Bone marrow (tissue), 2 donors: ENCODE data around the gene LYST.

Experiments
- DNase-seq, 2 donors: peaks; one replicate each; lab custom pipeline; 2025; lab: John Stamatoyannopoulos, UW

The LYST gene

DNA sequence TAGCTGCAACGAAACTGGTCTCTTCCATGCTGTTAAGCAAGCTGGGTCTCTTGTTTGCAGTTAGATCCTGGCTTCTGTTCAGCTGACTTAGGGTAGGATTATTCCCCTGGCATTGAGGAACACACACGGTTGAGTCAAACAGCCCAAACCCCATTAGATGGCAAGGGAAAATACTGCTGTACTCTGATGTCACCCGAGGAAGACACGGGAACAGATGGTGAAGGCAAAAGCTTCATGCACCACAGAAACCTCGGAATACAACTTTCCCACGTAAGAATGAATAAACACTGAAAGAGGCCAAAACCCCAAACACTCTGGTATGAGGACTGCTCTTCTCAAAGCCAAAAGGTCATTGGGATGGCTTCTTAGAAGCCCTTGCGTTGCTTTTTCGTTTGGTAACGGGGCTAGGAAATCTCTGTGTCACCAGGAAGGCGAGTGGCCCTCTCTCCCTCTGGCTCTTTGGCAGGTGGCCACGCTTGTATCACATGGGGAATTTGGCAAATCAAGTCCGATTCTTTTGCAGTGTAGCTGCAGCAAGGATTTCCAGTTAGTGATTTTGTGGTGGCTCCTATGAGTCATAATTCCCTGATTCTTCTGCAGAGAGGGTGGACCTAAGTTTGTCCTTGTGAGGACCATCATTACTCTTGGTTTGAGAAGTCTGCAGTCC is 16.7 kb upstream of the LYST start:
- DNase-seq, result peak in 1 of 2 donors; percentile 27

DNA sequence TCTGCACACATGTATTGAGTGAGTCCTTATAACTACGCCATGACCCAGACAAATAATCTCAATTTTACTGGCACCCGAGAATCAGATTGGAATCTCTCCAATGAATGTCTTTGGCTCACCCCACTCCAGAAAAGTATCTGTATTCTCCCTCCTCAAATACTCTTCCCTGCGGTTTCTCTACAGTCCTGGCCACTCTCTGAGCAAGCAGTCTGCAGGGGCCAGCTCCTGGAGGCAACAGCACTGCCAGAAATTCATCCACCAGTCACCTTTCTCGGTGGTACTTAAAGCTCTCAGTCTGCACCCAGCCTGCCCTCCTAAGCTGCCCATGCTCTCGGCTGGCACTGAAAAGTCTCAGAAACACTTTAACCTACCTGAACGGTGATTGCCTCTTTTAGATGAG is 16.1 kb upstream of the LYST start:
- no peak for DNase-seq

DNA sequence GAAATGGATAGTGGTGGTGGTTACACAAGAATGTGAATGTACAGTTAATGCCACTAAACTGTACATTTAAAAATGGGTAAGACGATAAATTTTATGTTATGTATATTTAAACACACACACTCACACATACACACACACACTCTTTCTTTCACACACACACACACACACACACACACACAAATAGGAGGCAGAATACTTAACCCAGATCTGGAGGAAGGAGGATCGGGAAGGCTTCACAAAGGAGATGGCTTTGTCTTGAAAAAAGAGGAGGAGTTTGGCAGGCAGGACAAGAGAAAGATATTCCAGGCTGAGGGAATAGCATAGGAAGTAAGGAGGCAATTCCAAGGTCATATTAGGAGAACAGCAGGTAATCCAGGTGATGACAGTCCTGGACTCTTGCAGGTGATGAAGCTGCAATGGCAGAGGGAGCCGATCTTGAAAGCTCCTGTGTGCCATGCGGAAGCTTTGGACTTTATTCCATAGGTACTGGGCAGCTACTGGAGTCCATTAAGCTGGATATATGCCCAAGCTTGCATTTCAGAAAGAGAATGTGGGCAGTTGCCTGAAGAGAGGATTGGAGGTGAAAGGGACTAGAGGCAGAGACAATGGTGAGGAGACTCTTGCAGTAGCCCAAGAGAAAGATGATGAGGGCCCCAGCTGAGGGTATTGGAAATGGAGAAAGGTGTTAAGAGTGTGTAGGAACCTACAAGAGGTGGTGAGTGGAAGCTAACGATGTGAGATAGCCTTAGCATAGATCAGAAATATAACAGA is 15.4 kb upstream of the LYST start:
- no peak for DNase-seq

DNA sequence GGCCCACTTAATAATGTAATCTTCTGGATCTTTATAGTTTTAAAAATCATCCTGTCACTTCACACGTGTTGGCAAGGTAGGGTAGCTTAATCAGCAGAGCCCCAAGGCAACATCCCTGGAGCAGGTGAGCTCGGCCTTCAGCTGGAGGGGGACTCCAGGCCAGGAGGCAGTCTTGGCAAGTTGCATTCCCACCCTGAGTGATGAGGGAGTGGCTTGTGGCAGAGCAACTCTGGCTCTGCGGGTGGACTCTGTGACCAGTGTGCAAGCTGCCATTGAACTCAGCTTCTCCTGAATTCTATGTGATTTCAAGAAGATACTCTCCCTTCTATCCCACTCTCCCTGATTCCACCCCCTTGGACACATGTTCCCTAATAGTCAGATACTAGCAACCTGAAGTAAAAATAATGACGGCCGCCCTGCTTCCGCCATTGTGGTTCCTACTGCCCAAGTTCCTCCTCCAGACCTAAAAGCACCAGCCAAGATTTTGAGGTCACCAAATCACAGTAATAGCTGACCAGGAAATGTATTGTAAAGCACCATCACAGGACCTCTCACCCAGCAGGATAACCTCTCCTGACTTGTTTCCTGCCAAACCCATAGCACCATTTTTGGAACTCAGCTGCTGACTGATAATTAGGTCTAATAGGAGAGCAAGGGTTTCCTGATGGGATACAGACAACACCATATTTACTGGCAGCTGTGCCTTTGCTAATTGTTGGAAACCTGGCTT is 11.5 kb upstream of the LYST start:
- no peak for DNase-seq

DNA sequence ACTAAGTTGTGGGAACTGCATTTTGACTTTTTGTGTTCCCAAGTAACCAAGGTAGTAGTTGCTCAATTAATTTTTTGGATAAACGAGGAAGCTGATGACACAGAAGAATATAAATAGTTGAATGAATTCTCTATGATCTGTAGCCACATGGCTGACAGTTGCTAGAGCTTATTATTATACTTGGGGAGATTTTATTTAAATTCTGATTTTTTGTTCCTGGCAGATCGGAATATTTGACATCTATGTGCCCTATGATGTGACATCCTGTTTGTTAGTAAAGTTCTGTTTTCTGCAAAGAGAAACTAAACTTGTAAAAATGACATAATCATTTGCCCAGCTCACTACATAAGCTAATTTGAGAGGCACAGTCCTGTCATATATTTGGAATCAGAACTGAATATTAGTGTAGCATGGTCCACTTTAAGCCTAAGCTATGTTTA is 9.7 kb upstream of the LYST start:
- DNase-seq, result no peak

DNA sequence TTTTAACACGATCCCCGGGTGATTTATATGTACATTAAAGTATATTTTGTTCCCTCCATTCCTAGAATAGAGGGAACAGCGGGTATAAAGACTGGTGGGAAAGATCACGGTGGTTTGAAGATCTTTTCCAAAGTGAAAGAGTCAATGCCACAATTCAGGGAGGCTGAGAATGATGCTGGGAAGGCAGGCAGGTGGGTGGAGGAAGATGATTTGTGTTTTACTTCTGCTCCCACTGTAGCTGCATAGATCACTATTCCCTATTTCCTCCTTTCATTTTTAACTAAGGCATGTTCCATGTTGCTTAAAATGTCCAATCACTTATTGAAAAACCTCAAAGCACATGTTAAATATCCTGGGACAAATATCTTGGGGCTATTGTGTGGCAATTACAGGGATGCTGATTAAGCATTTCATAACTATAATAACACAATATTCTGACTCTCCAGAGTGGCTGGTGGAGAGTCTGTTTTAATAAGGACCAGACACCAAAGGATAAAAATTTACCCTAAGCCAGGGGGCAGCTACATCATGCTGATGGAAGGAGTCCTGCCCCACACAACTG is 8.4 kb upstream of the LYST start:
- DNase-seq, result no peak

DNA sequence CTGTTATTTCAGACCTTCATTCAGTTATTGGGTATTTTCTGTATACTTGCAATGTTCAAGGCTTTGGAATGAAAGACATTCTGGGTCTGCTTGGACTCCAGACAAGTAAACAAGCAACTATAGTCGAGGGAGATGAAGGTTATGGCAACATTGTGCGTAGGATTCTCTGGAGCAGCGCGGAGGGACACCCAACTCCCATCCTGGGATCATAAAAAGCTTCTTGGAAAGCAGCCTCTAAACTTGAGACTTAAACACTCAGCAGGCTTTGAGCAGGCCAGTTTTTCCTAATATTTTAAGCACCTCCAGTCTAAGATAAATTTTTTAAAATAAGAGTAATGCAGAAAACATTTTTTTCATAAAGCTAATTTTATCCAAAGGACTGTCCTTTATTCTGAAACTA is 7.6 kb upstream of the LYST start:
- DNase-seq, result no peak

DNA sequence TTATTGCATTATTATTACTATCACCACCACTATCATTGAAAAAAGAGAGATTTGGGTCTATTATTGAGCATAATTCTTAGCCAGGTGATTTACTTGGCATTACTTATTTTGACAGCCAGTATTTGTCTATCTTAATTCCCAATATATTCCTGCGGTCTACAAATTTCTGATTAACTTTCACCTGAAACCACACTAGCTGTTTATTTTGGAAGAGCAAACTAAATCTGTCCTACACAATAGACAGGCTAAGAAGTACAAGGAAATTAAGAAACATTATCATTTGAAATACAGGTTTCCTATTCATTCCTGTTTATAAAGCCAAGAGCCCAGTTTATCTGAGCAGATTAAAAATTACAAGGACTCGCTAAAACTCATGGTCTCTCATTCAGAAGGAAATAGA is 6.9 kb upstream of the LYST start:
- no peak for DNase-seq

DNA sequence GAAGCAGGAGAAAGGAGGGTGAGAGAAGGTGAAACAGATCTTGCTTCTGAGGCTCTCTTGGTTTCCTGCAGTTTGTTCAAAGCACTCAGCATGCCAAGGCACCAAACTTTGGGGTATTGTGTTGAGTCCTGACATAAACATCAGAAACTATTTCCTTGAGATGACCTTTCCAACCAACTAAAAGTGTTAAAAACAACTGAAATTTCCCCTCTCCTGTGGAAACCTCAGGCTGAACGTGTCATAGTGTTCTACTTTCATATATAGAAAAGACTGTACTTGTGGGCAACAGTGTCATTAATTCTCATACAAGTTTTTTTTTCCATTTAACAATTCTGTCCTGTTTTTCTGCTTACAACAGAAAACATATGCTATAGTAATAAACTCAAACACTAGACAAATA is 6.3 kb upstream of the LYST start:
- no peak for DNase-seq

DNA sequence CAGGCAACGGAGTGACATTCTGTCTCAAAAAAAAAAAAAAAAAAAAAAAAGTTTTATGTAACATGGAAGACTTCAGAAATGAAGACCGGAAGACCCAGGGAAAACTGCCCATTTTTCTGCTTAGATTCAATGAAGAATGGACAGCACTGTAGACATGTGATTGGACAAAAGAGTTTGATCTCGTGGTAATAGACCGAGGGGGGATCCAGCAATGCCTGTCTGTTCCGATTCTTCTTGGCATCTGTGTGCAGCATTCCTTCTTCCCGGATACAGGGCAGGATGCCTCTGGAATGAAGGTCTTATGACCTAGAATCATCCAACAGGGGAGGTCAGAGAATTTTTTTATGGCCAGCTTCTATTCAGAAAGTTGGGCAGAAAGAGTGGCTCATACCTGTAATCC is 5.6 kb upstream of the LYST start:
- no peak for DNase-seq

DNA sequence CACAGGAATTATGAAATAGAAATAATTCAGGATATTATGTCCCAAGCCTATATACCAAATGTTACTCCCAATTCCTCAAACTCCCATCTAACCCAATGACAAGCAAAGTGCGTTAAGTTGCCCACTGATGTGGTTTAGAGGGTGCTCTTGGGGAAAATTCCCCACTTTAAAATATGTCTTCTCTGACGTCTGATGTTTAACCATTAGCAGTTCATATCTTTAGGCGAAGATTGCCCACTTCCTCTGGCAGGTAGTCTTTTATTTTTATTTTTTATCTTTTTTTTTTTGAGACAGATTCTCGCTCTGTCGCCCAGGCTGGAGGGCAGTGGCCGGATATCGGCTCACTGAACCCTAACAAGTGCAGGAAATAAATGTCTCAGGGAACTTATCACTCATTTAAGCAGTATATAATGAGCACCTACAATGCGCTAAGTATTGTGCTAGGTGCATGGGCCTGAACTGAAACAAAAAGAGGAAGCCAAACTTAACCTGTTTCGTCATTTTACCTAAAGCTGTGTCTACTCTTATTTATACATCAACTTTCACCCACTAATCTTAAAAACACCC is 1.3 kb upstream of the LYST start:
- DNase-seq, result no peak

DNA sequence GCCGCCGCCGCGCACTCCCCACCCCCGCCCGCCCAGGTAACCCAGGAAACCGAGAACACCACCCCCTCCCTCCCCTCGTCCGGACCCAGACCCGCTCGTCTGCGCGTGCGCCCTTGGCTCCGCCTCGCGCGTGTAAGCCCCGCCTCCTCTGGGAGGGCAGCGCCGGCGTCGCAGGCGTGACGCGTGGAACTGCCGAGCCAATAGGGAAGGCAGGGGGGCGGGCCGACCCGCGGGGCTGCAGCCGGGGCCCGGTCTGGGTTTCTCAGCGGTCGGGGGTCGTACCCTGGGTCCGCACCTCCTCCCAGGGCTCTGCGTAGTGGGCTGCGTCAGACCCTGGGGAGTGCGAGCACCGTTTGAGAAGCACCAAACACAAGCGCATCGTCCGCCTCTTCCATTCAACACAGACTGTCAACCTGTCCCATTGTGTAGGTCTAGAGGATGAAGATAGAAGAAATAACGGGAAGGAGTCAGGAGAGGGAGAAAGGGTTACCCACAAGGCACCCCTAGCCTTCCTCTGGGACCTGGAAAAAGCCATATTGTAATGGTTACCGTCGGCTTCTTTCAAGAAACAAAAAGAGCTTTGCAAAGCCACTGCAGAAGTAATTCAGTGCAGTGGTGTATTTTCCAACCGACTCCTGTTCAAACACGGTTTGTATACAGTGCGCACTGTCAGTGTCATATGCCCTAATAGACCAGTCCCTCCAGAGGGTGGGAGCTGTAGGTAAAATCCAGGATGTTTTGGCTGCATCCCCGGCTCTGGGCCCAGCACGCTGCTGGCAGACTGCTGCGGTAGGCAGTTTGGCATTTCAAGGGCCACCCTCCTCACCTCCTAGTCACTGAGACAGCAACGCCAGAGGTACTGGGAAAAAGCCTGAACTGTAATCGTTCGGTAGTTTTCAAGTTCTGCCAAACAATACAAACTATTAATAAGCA is 473 bp upstream of the LYST start:
- peak; percentile 77 to 94 for DNase-seq

DNA sequence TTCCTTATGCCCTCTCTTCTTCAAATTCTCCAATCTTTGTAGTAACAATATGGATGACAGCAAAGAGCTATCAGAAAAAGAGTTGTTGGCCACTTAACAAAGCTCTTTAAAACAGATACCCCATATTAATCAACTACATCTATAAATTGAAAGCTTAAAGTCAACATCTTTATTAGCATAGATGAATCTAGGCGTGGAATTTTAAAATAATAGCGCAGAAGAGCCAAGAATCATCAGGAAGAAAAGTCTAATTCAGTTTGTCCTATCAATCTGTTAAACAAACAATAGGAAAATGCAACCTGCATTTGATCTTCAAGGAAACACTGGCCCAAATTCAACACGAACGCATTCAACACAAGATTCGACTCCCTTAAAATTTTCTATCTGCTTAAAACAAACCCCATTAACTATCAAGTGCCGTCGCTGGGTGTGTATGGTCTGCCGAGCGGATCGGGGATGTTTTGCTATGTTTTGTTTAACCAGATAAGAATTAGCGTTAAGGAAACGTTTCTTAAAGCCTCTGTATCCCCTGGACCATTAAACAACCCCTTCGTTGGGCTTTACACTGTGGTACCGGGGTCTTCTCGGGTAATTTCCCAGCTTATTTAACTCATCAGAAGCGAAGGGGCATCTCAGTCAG is 1.0 kb downstream of the LYST start:
- DNase-seq, result no peak

DNA sequence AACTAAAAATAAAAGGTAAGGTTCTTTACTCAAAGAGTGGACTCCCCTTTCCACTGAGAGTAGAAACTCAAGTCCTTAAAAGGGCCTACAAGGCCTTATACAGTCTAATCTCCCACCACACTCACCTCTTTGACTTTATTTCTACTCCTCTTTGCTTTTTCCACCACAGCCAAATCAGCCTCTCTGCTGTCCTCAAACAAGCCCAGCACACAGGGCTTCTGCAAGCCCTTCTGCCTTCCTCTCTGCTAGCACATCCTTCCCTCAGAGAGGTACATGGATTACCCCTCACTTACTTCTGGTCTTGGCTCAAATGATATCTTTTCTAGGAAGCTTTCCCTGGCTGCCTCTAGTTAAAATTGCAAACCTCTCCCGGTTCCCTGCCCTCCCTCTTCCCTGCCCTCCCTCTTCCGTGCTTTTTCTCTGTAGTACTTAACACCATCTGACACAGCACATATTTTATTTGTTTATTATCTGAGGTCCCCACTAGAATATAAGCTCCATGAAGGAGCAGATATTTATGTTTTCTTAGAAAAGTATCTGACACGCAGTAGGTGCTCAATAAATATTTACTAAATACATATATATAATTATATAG is 1.7 kb downstream of the LYST start:
- no peak for DNase-seq

DNA sequence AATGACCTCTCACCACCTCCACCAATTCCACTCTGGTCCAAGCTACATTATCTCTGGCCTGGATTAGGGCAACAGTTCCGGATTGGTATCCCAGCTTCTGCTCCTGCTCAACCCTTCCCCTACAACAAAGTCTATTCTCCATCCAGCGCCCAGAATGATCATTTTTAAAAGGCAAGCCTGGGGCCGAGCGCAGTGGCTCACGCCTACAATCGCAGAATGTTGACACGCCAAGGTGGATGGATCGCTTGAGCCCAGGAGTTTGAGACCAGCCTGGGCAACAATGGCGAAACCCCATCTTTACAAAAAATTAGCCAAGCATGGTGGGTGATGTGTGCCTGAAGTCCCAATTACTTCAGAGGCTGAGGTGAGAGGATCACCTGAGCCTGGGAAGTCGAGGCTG is 2.2 kb downstream of the LYST start:
- no peak for DNase-seq

DNA sequence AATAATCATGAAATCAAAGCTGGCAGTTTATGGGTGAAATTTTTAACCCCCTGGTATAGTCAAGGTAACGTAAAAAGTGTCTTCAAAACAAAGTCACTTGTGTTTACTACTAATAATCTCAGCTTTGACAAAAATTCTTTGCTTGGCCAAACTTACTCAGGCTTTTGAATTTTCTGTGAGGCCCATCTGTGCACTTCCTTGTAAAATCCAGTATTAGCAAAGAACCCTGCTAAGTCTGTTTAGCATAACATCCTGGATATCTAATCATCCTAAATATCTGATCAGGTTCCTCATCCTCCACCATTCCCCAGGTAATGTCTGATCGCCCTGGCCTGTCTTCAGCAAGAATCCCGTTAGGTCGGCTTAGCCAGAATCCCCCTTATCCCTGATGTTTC is 3.0 kb downstream of the LYST start:
- DNase-seq, result no peak

DNA sequence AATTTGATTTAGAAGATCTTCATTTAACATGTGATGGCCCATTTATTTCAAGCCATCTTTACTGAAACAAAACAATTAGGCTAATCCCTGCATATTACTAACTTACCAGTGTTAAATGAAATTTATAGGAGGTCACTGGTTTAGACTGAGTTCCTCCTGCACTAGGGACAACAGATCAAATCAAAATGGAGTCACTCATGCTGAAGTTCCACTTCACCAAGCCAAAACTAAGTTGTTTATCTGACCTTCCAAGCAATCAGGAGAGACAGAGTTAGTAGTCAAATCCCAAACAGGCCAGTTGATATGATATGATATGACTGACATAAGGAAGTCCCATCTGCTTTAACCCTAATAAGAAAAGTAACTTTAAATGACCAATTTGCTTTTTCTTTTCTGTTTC is 4.8 kb downstream of the LYST start:
- no peak for DNase-seq

DNA sequence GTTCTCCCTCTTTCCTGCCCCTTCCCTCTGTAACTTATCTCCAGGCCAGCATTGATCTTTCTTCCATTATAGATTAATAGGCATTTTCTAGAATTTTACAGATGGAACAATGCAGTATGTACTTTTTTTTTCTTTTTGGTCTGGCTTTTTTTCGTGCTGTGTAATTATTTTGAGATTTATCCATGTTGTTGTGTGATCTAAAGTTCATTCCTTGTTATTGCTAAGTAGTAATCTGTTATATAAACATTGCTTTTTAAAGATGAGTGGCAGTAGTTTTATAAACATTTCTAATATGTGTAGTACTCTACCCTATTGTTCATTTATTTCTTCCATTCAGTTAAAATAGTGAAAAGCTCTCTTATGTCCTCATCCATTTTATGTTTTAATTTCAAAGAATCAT is 5.9 kb downstream of the LYST start:
- no peak for DNase-seq

DNA sequence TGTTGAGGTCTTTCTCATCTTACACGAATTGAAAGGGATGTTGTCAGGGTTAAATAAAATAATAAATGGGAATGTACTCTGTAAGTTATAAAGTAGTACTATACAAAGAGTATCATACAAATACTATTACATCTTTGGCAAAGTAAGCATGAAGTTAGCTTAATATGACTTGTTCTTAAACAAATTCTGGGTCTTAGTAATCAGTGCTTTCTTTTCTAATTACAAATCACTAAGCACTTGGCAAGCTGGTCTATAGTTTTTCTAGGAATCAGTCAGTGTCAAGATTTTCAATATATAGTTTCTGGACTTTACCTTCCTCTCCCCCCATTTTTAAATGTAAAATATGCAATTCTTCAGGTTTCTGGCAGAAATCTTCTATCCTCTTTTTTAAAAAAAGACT is 6.9 kb downstream of the LYST start:
- DNase-seq, result no peak

DNA sequence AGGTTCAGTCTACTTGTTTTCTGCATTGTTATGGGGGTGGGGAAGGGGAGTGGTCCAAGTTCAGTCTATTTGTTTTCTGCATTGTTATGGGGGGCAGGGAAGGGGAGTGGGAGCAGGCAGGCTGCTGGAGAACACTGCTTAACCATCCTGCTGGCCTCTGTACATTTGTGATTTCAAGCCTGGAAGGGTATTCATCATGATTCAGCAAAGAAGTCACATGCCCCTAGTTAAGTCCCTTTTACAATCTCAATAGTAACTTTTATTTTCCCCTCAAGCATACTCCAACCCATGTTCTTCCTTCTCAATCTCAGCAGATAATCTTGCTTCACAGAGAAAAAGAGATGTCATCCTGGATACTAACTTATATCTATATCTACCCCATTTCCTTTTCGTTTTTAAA is 7.9 kb downstream of the LYST start:
- no peak for DNase-seq

DNA sequence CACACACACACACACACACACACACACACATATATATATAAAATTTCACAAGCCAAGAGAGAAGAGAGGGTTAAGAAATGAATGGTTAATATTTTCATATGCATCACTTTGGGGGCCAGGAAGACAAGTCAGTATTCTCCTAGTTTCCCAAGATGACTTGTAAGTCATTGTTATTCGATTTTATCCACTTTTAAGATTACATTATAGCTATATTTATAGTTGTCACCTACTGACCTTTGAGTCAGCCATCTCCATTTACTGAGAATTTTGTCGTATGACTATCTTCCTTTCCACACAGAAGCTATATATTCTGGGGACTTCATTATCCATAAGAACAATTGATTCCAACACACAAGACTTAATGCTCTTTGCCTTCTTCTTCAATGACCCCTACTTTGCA is 8.9 kb downstream of the LYST start:
- no peak for DNase-seq
